H9 (cell line): ENCODE results near the gene TEX2. TPM values are rescaled to one million over a fixed set of nuclear protein-coding genes. Genes with fewer than 3 reads are reported as not detected.

ENCODE experiments used
- DNase-seq: peaks from one replicate; pipeline ENCODE4 v3.0.0-alpha.2; 2017
- H2AFZ ChIP-seq: one replicate; pipeline ENCODE4 v1.6.1; 2013; ENCODE audit warnings: mild to moderate bottlenecking, low read length, control low read depth, moderate library complexity
- H2AK5ac ChIP-seq: 2 replicates; pipeline ENCODE4 v1.6.1; 2013; ENCODE audit warnings: low read length, control low read depth, mixed read lengths; ENCODE audit not compliant: insufficient read length
- H2BK120ac ChIP-seq: one replicate; pipeline ENCODE4 v1.6.1; 2013; ENCODE audit warnings: low read depth, mild to moderate bottlenecking, low read length, control low read depth, inconsistent platforms; ENCODE audit not compliant: poor library complexity, severe bottlenecking
- H2BK12ac ChIP-seq: 2 replicates; pipeline ENCODE4 v1.6.1; 2013; ENCODE audit warnings: low read length, control low read depth, mixed read lengths, low read depth; ENCODE audit not compliant: insufficient read length
- H2BK15ac ChIP-seq: 2 replicates; pipeline ENCODE4 v1.6.1; 2013; ENCODE audit warnings: low read depth, low read length, control low read depth
- H2BK20ac ChIP-seq: one replicate; pipeline ENCODE4 v1.6.1; 2013; ENCODE audit warnings: low read depth, mild to moderate bottlenecking, low read length, control low read depth, inconsistent platforms; ENCODE audit not compliant: poor library complexity, severe bottlenecking
- H2BK5ac ChIP-seq: 2 replicates; pipeline ENCODE4 v1.6.1; 2013; ENCODE audit warnings: low read length, control low read depth, mixed read lengths; ENCODE audit not compliant: insufficient read length
- H3K14ac ChIP-seq: 2 replicates; pipeline ENCODE4 v1.6.1; 2013; ENCODE audit warnings: low read length, control low read depth; ENCODE audit not compliant: insufficient read depth
- H3K18ac ChIP-seq: 2 replicates; pipeline ENCODE4 v1.6.1; 2013; ENCODE audit warnings: low read depth, mild to moderate bottlenecking, mixed read lengths, low read length, control low read depth; ENCODE audit not compliant: insufficient read length
- H3K23ac ChIP-seq: 2 replicates; pipeline ENCODE4 v1.6.1; 2013; ENCODE audit warnings: low read length, control low read depth, mixed read lengths, low read depth; ENCODE audit not compliant: insufficient read length
- H3K23me2 ChIP-seq: 2 replicates; pipeline ENCODE4 v1.6.1; 2013; ENCODE audit warnings: low read depth, mild to moderate bottlenecking, mixed read lengths, low read length, control low read depth; ENCODE audit not compliant: insufficient read length, poor library complexity, severe bottlenecking
- H3K27ac ChIP-seq: 2 replicates; pipeline ENCODE4 v1.5.1; 2013; ENCODE audit warnings: low read length, control low read depth, mixed read lengths, low read depth; ENCODE audit not compliant: insufficient read length
- H3K27me3 ChIP-seq: 2 replicates; pipeline ENCODE4 v1.6.1; 2013; ENCODE audit warnings: low read length, control low read depth, inconsistent platforms; ENCODE audit not compliant: insufficient read depth
- H3K4ac ChIP-seq: 2 replicates; pipeline ENCODE4 v1.6.1; 2013; ENCODE audit warnings: low read depth, mild to moderate bottlenecking, control low read depth, inconsistent platforms, low read length, moderate library complexity
- H3K4me1 ChIP-seq: 2 replicates; pipeline ENCODE4 v1.6.1; 2013; ENCODE audit warnings: low read length, control low read depth, inconsistent platforms; ENCODE audit not compliant: insufficient read depth
- H3K4me2 ChIP-seq: 2 replicates; pipeline ENCODE4 v1.6.1; 2013; ENCODE audit warnings: low read length, control low read depth, mixed read lengths; ENCODE audit not compliant: insufficient read length, insufficient read depth
- H3K56ac ChIP-seq: 2 replicates; pipeline ENCODE4 v1.6.1; 2013; ENCODE audit warnings: low read depth, mild to moderate bottlenecking, mixed read lengths, low read length, control low read depth; ENCODE audit not compliant: insufficient read length
- H3K79me1 ChIP-seq: 2 replicates; pipeline ENCODE4 v1.6.1; 2013; ENCODE audit warnings: low read depth, mild to moderate bottlenecking, moderate library complexity, low read length, control low read depth, inconsistent platforms; ENCODE audit not compliant: insufficient read depth, poor library complexity, severe bottlenecking
- H3K79me2 ChIP-seq: 2 replicates; pipeline ENCODE4 v1.6.1; 2013; ENCODE audit warnings: low read length, control low read depth, inconsistent platforms; ENCODE audit not compliant: insufficient read depth
- H3K9ac ChIP-seq: 2 replicates; pipeline ENCODE4 v1.6.1; 2013; ENCODE audit warnings: low read length, control low read depth, mixed read lengths; ENCODE audit not compliant: insufficient read length; ENCODE audit errors: extremely low read depth
- H3K9me3 ChIP-seq: one replicate; pipeline ENCODE4 v1.6.1; 2013; ENCODE audit warnings: low read depth, low read length, inconsistent platforms; ENCODE audit not compliant: control insufficient read depth
- H3T11ph ChIP-seq: one replicate; pipeline ENCODE4 v1.6.1; 2013; ENCODE audit warnings: mild to moderate bottlenecking, low read length, control low read depth, inconsistent platforms
- H4K20me1 ChIP-seq: one replicate; pipeline ENCODE4 v1.6.1; 2013; ENCODE audit not compliant: control insufficient read depth, insufficient read length, insufficient read depth
- H4K5ac ChIP-seq: 2 replicates; pipeline ENCODE4 v1.6.1; 2013; ENCODE audit warnings: low read depth, mild to moderate bottlenecking, mixed read lengths, low read length, control low read depth; ENCODE audit not compliant: insufficient read length
- H4K8ac ChIP-seq: replicated peaks from 2 replicates; pipeline ENCODE4 v1.6.1; 2013; ENCODE audit warnings: low read length, control low read depth, mixed read lengths, low read depth; ENCODE audit not compliant: insufficient read length
- H4K91ac ChIP-seq: 2 replicates; pipeline ENCODE4 v1.6.1; 2013; ENCODE audit warnings: low read depth, mild to moderate bottlenecking, moderate library complexity, mixed read lengths, low read length, control low read depth; ENCODE audit not compliant: insufficient read length
- H3K27ac Mint-ChIP-seq, 3 experiments: 2 replicates in 2 of 3; 3 replicates in 1 of 3; pipeline ENCODE4 v1.8.0; 2020 to 2021; ENCODE audit warnings: mixed read lengths in 3 of 3, mild to moderate bottlenecking in 1 of 3, moderate library complexity in 1 of 3
- H3K27me3 Mint-ChIP-seq: 2 replicates; pipeline ENCODE4 v1.8.0; 2021; ENCODE audit warnings: low read depth, mild to moderate bottlenecking, moderate library complexity, mixed read lengths
- H3K36me3 Mint-ChIP-seq, 3 experiments: 2 replicates in 2 of 3; 3 replicates in 1 of 3; pipeline ENCODE4 v1.8.0; 2020 to 2021; ENCODE audit warnings: low read depth in 3 of 3, mixed read lengths in 3 of 3; ENCODE audit not compliant: insufficient read depth in 1 of 3
- H3K4me1 Mint-ChIP-seq, 2 experiments: 2 replicates each; pipeline ENCODE4 v1.8.0; 2020; ENCODE audit warnings: mixed read lengths in 2 of 2
- H3K4me3 Mint-ChIP-seq, 2 experiments: 2 replicates in 1 of 2; 3 replicates in 1 of 2; pipeline ENCODE4 v1.8.0; 2020 to 2021; ENCODE audit warnings: mild to moderate bottlenecking in 2 of 2, mixed read lengths in 2 of 2, moderate library complexity in 1 of 2
- H3K9me3 Mint-ChIP-seq, 2 experiments: 2 replicates in 1 of 2; 3 replicates in 1 of 2; pipeline ENCODE4 v1.8.0; 2020; ENCODE audit warnings: mild to moderate bottlenecking in 2 of 2, mixed read lengths in 2 of 2, moderate library complexity in 1 of 2
- CTCF ChIP-seq: fragments of 200-600 bp; sonication (generic); conservative IDR thresholded peaks from 3 replicates; pipeline ENCODE4 v1.8.0; 2021; ENCODE audit warnings: antibody characterized with exemption, mild to moderate bottlenecking
- WGBS: extraction: QIAGEN DNeasy Blood & Tissue Kit; methylation state at CpG from one replicate; pipeline ENCODE4 v1.1.7; 2013; ENCODE audit warnings: missing lambda C conversion rate, low lambda C conversion rate, mixed read lengths; ENCODE audit not compliant: insufficient read length; ENCODE audit errors: extremely low coverage; 5-methylcytosine and 5-hydroxymethylcytosine counted together
- total RNA-seq: library from RNA; stranded (reverse); gene quantifications from 2 replicates; pipeline ENCODE4 v1.2.1, GENCODE V29; 2021

TEX2 gene
- total RNA-seq, 1 experiment from 2014 or later: 12.2 TPM

GRCh38 chr17:64162554-64162953 is 100.5 kb downstream of the TEX2 start:
- TF ChIP-seq CTCF: no peak
- H3K18ac ChIP-seq: no peak overlapping the region
- H3K27ac Mint-ChIP-seq: peak overlapping the region in 1 of 3 experiments; percentile 15; a peak in 1 of 7 replicates
- H2BK120ac ChIP-seq: no peak overlapping the region
- H3K4me1 Mint-ChIP-seq: peaks cover 16 to 17% of the 10 kb centered on the region in 2 experiments
- no peaks in the 10 kb centered on the region for H3K79me2 ChIP-seq
- H2BK12ac ChIP-seq: no peak overlapping the region
- no peak for DNase-seq
- no peak overlapping the region for H3K14ac ChIP-seq
- no peaks in the 10 kb centered on the region for H3K27me3 ChIP-seq
- H4K91ac ChIP-seq: no peak overlapping the region
- no peak overlapping the region for H2BK15ac ChIP-seq
- H3K36me3 Mint-ChIP-seq: no peaks in the 10 kb centered on the region; a peak in 2 of 7 replicates
- no peak overlapping the region for H3K4me3 Mint-ChIP-seq
- no peaks in the 10 kb centered on the region for H3K79me1 ChIP-seq
- no peak overlapping the region for H2AFZ ChIP-seq
- H3K9me3 Mint-ChIP-seq: no peaks in the 10 kb centered on the region
- no peak overlapping the region for H3K56ac ChIP-seq
- H3K23ac ChIP-seq: no peak overlapping the region
- no peak overlapping the region for H4K5ac ChIP-seq
- H3K27me3 Mint-ChIP-seq: no peaks in the 10 kb centered on the region
- H2BK5ac ChIP-seq: no peak overlapping the region
- no peaks in the 10 kb centered on the region for H3K23me2 ChIP-seq
- no peak overlapping the region for H3K27ac ChIP-seq
- H3K9ac ChIP-seq: no peak overlapping the region
- H3K4ac ChIP-seq: no peak overlapping the region
- H3K9me3 ChIP-seq: no peaks in the 10 kb centered on the region
- H3K4me1 ChIP-seq: peaks cover 3% of the 10 kb centered on the region
- H2AK5ac ChIP-seq: no peak overlapping the region
- H4K8ac ChIP-seq: no peak overlapping the region
- no peak overlapping the region for H2BK20ac ChIP-seq
- no CpG with 5 or more reads among the region's 2 CpGs for WGBS
- H3K4me2 ChIP-seq: no peak overlapping the region
- H4K20me1 ChIP-seq: no peaks in the 10 kb centered on the region
- no peak overlapping the region for H3T11ph ChIP-seq
